Myocyte (in vitro differentiated cells): ENCODE data around the gene GALNT15. TPM values are rescaled to one million over a fixed set of nuclear protein-coding genes. Genes with fewer than 3 reads are reported as not detected.

Experiments used
- DNase-seq: peaks from one replicate; pipeline ENCODE4 v3.0.0-alpha.2; 2012; ENCODE audit warnings: low read depth
- total RNA-seq: library from RNA; depleted of rRNA; stranded (reverse); fragments of >200 nt; gene quantifications from 2 replicates; pipeline ENCODE4 v1.2.3, GENCODE V29; 2014

The GALNT15 gene
- total RNA-seq, 1 donor from 2014 or later, result 0.91 TPM

DNA sequence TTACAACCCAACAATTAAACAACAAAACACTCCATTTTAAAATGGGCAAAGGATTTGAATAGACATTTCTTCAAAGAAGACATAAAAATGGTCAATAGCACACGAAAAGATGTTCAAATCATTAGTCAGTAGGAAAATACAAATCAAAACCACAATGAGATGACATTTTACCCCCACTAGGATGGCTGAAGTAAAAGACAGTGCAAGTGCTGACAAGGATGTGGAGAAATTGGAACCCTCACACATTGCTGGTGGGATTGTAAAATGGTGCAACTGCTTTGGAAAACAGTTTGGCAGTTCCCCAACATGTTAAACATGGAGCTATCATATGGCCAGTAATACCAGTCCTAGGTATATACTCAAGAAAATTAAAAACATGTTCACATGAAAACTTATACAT, 11.6 kb downstream of the GALNT15 start:
- no peak for DNase-seq

DNA sequence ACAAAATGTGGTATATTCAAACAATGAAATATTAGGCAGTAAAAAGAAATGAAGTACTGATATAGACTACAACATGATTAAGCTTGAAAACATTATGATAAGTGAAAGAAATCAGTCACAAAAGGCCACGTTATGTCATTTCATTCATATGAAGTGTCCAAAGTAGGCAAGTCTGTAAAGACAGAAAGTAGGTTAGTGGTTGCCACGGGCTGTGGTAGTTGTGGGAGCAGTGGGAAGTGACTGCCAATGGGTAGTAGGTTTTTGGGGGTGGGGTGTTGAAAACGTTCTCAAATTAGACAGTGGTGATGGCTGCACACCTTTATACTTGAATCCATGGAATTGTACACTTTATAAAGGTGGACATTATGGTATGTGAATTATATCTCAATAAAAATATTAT, 12.1 kb downstream of the GALNT15 start:
- DNase-seq, result no peak

DNA sequence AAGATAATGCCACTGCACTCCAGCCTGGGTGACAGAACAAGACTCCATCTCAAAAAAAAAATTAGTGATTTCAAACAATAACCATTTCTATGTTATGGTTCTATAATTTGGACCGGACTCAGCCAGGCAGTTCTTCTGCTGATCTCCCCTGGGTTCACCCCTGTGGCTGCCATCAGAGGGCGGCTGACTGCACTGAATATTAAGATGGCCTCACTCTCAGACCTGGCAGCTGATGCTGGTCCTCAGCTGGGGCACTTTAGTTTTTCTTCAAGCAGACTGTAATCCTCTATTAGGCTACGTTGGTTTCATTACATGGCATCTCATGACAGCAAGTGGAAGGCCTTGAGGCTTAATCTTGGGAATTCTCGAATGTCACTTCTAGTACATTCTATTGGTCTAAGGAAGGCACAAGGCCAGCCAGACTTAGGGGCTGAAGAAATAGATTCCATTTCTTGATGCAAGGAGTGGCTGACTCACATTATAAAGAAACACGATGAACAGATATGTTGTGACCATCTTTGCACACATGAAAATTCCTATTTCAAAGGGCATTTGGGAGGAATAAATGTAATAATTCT, 12.8 kb downstream of the GALNT15 start:
- DNase-seq, result no peak

DNA sequence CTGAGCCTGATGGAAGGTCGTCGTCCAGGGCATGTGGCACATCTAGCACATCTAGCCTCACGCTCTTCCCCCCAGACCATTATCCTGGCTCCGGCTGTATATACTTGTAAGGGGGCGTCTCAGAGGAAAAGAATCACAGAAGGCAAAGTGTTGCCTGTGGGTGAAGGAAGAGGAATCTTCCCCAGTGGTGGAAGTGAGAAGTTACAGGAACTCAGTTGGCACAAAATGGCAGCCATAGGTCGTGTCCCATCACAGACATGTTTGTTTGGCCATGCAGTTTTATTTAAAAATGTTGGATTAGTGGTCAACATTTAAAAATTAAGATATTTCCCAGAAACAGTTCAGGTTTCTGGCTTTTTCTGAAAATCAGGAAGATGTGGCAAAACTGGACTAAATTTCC, 13.6 kb downstream of the GALNT15 start:
- DNase-seq, result no peak

DNA sequence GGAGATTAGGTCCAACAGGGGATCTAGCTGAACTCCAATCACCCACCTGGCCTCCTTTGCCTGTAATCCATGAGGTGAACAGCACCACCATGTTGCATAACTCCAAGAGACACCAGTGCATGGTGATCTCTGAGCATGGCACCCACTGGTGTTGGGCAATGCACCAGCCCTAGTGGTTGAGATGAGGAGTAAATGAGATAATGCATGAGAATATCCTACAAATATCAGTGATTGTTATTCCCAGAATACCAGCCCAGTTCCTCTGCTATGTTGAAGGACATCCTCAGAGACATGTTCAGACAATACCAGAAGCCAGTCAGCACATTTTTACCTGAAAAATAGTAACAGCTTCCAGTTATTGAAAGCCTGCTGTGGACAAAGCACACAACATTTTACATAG, 14.7 kb downstream of the GALNT15 start:
- no peak for DNase-seq

DNA sequence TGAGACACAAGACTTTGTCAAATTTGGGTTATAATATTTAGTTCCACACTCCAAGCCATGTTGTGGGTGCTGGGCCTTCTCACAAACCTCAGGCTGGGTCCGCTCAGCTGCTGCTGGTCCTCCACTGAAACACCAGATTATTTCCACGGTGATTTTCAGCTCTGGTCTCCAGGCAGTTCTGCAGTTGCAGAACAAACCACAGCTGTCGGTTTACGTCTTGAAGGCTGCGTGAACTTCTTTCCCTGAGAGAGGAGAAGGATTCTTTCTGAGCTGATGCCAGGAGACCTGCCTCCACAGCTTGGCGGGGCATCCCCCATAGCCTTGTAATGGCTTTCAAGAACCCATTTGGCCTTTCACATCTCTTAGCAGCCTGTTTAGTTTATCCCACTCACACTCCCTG, 16.2 kb downstream of the GALNT15 start:
- DNase-seq, result peak; percentile 47

DNA sequence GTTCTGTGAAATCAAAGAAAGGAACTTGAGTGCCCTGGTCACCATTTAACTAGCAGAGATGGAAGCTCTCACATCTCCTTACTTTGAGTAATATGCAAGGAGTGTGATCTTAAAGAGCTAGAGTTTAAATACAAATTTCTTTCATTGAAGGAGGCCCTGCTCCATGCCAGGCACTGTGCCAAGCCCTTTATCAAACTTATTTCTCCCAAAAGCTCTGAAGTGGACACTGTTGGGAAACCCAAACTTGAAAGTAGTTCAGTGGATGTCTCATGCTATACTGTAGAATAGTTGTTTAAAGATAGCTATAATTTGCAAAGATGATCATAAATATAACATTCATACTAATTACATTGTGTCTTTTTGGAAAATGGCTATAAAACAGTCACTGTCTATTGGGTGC, 17.1 kb downstream of the GALNT15 start:
- DNase-seq, result no peak

DNA sequence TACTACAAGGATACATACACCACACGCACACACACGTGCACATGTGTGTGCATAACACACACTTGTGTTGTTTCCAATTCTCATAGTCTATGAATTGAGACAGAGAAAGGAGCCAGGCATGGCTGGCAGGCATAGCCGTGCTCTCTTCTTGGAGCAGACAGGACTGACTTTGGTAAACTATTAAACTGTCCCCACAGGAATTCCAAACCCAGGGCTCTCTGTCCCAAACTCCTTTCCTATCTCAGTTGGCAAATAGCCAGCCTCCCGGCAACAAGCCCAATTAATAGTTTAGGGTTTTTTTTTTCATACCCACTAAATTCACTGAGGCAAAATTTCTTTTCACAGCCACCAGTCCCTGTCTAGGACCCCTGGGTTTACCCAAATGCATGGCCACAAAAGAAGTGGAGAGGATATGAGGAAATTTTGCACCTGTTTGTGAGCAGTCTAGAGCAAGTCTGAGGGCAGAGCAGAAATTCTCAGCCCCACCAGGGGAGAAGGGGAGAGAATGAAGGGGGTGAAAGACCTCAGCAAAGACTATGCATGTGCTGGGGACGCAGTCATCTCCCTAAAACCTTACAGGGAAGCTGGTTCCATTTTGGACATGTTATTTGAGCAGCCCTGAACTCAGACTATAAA, 17.8 kb downstream of the GALNT15 start:
- no peak for DNase-seq

DNA sequence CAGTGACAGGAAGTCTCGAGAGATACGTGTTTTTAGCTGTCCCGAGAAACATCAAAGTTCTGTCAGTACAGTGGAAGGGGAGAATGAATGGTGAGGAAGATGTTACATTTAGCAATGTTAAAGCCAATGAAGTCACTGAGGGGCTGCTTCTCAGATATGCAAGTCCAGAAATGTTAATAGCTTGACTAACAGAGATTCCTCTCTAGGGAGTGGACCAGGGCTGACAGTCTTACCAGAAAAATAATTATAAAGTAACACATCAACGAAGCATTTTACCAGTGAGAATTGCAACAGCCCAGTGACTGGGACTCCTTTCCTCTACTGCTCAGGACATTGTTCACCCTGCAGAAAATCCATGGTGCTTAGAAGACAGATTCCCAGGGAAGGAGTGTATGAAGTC, 23.9 kb downstream of the GALNT15 start:
- DNase-seq, result no peak

DNA sequence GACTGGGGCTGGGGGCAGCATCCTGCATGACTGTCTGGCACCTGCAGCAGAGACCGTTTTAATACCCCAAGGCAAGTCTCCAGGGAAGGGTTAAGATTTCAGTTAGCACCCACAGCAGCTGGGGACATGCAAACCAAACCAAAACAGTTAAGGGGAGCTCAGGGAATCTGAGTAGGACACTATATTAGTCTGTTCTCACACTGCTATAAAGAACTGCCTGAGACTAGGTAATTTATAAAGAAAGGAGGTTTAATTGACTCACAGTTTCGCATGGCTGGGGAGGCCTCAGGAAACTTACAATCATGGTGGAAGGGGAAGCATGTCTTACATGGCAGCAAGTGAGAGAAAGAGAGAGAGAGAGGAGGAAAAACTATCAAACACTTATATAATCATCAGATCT, 25.3 kb downstream of the GALNT15 start:
- DNase-seq, result no peak

DNA sequence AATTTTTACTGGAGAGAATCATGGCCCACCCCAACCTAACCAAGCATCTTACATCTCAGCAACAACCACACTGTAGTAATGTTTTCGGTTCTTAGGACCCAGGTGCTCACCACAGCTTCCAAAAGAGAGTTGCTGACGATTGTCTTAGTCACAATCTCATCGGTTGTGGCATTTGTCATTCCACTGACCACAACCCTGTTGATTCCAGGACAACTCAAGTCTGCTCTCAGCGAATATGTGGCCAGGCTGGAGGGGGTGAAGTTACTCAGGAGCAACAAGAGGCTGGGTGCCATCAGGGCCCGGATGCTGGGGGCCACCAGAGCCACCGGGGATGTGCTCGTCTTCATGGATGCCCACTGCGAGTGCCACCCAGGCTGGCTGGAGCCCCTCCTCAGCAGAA, 25.9 kb downstream of the GALNT15 start:
- peak; percentile 87 for DNase-seq

DNA sequence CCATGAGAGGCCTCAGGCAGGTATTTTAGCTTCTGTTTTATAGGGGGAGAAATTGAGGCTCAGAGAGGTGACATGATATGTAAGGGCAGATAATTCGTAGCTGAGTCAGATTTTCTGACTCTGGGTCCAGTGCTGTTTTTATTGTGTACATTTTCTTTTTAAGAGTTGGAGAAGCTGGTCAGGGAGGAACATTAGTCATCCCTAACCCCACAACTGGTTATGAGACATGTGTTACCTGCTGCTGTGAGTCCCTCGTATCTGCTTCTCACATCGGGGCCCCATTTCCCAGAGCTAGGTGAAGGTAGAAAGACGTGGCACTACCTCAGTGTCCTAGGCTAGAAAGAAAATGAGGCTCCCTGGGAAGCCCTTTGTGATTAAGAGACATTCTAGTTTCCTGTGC, 28.6 kb downstream of the GALNT15 start:
- DNase-seq, result no peak

DNA sequence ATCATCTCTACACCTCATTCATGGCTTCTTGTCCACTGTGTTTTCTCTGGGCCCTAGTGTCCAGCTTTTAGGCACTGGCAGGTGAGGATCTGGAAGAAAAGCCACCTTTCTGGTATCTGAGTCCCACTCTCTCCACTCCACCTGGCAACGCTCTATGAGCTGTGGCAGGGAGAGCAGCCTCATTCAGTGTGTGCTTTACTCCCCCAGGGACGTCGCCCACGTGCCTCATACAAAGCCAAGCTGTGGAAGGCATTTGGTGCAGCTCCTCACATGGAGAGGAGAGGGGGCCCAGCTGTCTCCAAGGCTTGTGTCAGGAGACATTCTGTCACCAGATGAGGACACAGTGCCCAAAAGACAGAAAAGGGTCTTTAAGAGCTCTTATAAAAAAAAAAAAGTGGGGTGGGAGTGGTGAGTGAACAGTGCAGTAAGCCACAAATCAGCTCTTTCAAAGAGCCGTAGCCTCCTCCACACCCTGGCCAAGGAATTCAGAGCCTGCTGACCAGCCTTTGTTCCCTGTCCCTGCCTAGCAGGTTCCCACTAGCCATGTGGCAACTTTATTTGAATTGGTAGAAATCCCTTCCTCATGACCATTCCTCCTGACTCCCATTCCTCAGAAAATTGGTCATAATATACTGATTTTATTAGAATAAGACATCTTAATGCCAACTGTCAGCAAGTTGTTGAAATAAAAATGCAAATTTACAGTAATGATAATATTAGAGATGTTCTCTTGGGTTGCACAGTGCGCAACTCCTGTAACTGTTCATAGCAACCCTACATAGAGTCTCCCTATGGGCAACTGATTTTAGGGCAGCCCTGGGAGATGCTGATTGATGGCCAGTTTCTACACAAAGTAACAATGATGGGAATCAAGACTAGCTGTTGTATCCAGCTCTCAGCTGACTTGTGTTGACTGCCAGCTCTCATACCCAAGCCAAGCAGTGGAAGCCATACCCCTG, 29.5 kb downstream of the GALNT15 start:
- peak; percentile 60 for DNase-seq

DNA sequence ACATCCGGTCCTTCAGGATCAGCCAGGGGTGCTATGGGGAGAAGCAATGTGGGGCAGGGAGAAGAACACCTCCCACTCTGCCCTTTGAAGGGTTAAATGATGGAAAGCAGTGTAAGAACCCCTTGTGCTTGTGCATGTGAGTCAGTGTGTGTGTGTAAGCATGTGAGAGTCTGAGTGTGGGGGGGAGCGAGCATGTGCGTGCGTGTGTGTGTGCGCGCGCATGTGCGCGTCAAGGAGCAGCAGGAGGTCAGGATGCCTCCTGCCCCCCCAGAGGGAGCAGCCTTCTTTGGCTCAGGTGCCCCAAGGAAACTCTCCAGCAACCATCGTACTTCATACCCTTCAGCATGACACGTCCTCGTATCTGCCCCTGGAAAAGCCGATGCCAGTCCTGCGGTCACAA, 30.3 kb downstream of the GALNT15 start:
- no peak for DNase-seq

DNA sequence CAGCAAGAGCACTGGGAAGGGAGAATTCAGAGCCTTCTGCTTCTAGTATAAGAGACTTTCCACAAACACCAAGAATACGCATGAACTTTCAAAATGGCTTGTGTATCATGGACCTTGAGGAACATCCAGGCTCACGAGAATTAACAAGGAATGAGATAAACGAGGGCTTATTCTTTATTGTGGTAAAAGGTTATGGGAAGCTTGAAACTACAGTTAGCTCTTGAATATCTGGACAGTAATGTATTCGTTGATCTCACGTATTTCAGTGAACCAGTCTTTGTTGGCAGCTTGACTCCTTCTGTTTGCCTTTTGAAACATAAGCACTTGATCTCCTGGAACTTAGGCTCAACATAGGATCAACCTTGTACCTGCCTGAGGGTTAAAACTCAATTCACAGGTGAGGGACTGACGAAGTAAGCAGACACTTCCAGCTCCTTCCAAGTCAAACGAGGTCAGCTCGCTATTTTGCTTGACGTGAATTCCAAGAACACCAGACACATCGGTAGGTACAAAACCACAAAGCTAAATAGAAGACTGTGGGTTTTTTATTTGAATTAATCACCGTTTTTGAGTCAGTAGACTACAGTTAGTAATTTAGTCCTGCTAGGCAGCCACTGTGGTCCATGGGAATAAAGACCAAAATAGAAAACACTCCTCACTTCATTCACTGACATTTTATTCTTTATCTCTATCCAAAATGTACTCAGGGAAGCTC, 30.8 kb downstream of the GALNT15 start:
- DNase-seq, result peak; percentile 18

DNA sequence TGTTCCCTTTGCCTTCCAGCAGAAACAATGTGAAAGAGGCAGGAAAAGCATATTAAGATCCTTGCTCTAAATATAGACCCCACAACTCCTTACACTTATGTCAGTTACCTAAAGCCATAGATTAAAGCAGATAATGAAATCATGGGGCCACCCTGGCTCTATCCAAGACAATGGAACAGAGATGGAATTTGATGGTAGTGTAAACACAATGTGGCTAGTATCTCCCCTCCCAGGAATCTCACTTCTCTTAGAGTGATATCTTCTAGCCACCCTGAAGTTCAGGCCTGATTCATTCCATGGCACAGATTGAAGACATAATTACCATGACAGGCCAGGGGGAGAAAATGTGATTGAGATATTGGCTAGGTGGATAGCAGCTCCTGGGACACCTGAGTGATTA, 32.6 kb downstream of the GALNT15 start:
- DNase-seq, result no peak

DNA sequence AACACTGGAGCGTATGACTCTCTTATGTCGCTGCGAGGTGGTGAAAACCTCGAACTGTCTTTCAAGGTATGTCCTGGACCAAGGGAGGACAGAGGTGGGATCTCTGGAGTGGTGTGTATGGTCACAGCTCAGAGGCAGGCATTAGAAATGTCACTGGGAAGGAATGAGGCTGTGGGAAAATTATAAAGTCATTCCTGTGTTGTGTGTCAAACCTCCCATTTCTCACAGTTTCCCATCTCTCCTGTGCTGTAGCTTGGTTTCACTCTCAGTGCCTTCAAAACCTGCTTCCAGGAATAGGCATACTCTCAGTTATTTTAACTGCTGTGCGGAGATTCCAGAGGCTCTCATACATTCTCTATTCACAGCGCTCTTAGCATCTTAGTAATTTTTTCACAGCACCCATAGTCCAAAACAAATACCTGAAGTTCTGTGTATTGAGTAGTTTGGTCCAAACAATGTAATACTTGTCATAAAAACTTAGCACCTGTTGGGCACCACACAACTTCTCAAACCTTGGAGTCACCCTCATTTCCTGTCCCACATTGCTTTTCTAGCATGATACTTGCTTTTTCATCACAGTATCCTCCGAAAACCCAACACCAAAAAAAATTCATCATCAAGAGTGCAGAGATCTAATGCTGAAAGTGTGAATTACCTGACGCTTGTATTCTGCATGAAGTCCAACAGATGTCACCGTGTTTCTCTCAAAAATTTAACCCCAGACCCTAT, 36.9 kb downstream of the GALNT15 start:
- no peak for DNase-seq

DNA sequence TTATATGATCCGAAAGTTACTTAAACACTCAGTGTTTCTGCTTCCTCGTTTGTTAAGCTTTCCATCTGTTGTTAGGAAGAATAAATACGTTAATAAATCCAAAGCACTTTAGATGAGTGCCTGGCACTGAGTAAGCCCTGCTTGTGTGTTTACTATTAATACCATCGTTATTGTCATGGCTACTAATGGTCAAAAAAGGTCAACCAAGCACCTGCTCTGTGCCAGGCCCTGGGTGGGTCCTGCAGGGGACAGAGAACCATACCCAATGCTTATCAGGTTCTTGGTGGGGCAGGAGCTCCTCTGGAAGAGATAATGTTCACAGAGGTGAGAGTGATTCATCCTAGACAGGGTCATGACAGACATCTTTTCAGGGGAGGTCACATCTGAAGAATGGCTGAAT, 39.9 kb downstream of the GALNT15 start:
- DNase-seq, result no peak

DNA sequence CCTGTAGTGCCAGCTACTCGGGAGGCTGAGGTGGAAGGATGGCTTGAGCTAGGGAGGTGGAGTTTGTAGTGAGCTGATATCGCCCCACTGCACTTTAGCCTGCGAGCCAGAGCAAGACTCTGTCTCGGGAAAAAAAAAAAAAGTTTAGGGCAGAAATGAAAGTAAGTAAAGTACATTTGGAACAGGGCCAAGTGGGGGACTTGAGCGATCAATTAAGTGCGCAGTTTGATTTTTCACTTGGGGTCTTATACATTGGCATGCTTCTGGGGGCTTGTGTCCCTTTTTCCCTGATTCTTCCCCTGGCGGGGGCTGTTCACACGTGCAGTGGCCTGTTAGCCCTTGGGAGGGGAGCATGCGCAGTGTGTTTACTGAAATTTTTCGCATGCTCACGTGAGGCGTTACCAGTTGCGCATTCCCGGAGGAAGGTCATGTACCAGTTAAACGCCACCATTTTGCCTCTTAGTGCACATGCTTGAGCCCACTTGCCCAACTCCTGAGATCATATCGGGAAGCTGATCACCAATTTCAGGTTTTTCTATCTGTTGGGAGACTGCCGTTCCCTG, 42.0 kb downstream of the GALNT15 start:
- no peak for DNase-seq

DNA sequence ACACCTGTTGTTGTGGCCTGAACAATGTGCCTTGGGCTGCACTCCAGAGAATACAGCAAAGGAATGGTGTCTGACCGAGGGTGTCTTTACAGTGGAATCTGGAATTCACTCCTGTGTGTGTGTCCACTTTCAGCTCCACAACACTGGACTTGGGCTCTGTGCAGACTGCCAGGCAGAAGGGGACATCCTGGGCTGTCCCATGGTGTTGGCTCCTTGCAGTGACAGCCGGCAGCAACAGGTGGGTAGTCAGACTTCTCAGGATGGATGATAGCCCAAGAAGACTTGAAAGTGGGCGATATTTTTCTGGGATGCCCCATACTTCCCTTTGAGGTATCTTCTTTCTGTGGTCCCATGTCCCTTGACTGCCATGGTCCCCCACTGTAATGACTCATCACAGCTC, 45.3 kb downstream of the GALNT15 start:
- DNase-seq, result peak; percentile 69

DNA sequence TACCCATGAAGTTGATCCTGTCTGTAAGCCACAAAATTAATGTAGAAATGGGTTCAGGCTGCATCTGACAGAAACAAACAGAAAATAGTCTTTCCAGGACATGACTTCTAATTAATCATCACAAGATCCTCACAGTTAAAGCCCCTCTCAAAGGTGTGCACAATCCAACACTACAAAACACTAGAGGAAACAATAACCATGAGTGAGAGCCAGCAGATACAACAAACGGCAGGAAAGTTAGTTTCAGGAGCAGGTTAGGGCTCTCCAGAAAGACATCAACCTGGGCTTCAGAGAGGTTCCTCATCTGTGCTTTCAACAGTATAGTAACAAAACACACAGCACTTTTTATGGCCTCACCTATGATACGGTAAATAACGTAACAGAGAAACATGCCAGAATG, 47.5 kb downstream of the GALNT15 start:
- no peak for DNase-seq
